Activated CD8-positive, alpha-beta memory T cell treated with anti-CD3 and anti-CD28 coated beads for 1 hour (primary cell): ENCODE results near the gene EIF5.

Experiments
- DNase-seq, 2 donors: peaks; one replicate each; pipeline ENCODE4 v3.0.0-alpha.2; 2020; ENCODE audit warnings: low read depth in 1 of 2; ENCODE audit errors: extremely low read depth in 1 of 2

Gene EIF5

DNA sequence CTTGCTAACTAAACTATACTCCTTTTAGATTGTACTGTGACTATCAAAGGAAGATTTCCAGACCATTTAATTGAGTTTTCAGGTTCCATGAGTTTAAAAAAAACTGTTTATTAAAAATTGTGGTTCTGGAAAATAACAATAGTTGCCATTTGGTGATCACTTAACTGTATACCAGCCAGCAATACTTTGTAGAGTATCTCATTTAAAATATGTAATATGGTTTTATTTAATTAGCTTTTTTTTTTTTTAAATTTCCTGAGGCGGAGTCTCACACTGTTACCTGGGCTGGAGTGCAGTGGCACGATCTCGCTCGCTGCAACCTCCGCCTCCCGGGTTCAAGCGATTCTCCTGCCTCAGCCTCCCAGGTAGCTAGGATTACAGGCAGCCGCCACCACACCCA lies 58.5 kb downstream of the EIF5 start:
- DNase-seq, result no peak

DNA sequence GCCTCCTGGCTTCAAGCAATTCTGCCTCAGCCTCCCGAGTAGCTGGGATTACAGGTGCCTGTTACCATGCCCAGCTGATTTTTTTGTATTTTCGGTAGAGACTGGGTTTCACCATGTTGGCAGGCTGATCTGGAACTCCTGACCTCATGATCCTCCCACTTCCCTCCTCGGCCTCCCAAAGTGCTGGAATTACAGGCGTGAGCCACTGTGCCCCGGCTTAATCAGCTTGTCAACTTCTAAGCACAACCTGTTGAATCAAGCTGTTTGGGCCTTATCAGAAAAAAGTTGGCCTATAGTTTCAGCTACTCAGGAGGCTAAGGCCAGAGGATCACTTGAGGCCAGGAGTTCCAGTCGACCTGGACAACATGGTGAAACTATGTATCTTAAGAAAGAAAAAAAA lies 59.0 kb downstream of the EIF5 start:
- DNase-seq, result no peak

DNA sequence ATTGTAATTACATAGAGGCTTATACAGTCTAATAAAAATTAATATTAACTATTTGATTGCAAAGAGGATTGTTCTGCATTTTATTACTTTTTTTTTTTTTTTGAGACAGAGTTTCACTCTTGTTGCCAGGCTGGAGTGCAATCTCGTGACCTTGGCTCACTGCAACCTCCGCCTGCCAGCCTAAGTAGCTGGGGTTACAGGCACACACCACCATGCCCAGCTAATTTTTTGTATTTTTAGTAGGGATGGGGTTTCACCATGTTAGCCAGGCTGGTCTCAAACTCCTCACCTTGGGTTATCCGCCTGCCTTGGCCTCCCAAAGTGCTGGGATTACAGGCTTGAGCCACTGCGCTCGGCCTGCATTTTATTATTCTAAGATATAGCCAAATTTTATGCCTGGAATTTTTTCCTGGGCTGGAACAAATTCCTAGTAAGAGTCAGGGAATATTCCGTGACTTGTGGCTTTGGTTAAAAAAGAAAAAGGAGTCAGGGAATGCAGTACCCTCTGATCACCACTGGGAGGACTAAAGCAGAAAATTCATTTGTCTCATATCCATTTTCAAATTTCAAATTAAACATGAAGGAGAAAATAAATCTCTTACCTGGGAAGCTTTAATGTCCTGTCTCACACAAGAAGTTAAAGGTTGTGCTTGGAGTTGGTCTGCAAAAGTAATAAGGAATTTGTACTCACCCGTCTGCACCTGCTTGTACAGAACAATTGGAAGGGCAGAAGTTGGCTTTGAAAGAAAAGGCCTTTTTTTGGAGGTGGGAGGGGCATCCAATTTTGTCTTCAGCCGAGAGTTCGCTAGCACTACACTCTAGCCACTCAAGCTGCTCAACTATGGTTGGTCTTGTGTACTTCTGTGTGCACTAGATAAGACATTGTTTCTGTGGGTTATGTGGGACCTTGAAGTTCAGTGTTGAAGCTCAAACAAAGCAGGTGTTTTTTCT lies 59.9 kb downstream of the EIF5 start:
- no peak for DNase-seq
